GM19351 (cell line): ENCODE data around the gene SAMM50.

ENCODE experiments used
- ATAC-seq: cut with Tn5 transposase; IDR thresholded peaks from one replicate; pipeline ENCODE4 v1.9.1; 2021; ENCODE audit warnings: mild to moderate bottlenecking, moderate library complexity; ENCODE audit not compliant: unreplicated experiment

Gene SAMM50

DNA sequence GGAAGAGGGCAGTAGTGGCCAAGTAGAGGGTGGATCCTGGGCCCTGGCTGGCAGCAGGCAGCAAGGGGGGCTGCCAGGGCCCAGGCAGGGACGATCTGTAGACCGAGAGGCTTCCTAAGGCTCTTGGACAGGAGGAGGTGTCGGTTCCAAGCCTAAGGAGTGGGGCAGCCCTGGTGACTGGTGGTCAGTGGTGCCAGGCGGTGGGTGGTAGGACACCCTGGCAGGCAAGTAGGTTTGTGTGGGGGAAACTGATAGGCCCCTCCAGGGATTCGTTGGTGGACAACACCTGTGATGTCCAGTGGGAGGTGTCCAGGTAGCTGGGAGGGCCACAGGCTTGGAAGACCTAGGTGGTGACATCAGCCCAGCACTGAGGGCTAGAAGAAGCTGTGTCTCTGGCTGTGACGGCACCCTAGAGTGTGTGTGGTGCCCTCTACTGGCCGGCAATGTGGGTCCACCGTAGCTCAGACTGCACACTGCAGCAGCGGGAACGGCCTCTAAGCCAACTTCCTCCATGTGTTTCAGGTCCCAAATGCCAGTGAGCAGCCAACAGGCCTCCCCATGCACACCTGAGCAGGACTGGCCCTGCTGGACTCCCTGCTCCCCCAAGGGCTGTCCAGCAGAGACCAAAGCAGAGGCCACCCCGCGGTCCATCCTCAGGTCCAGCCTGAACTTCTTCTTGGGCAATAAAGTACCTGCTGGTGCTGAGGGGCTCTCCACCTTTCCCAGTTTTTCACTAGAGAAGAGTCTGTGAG lies 9.4 kb upstream of the SAMM50 start:
- ATAC-seq: peak; percentile 57

DNA sequence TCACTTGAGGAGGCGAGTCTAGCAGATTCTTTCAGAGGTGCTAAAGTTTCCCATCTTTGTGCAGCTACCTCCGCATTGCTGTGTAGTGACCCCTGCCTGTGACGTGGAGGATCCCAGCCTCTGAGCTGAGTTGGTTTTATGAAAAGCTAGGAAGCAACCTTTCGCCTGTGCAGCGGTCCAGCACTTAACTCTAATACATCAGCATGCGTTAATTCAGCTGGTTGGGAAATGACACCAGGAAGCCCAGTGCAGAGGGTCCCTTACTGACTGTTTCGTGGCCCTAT lies 8.9 kb upstream of the SAMM50 start:
- no peak for ATAC-seq

DNA sequence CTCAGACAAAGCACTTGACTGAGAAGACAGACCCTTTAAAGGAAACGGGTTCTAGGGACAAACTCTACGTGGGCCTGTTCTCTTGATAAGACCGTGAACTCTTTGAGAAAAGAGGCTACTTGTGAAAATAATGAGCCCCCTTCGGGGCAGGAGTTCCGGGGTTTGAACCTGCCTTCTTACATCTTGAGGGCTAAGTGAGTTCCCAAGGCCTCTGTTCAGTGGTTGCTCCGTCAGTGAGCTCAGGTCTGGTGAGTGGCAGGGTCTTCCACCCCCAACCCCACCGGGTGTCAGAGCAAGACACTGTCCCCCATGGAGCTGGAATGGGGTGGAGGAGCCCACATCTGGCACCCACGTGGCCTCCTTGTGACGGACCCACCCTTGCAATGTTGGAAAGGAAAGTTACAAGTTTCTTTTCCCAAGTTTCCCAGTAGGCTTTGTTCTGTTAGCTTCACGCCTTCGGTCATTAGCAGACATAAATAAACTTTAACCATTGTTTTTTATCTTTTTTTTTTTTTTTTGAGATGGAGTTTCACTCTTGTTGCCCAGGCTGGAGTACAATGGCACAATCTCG lies 6.3 kb upstream of the SAMM50 start:
- no peak for ATAC-seq

DNA sequence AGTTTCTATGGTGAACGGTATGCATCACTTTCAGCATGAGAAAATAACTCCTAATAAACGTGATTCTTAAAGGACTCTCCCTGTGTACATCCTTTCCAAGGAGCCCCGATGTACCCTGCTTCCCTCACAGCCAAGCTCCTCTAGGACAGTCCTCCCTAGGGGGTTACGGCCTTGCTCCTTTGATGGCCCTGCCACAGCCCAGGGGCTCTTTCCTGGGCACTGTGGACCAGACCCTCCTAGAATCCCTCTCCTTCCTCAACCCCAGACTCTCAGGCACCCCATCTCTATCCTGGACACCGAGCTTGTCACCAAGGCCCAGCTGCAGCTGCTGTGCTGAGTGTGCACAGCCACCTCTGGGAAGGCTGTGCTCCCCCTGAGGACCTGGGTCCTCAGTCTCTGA lies 3.9 kb upstream of the SAMM50 start:
- ATAC-seq: no peak

DNA sequence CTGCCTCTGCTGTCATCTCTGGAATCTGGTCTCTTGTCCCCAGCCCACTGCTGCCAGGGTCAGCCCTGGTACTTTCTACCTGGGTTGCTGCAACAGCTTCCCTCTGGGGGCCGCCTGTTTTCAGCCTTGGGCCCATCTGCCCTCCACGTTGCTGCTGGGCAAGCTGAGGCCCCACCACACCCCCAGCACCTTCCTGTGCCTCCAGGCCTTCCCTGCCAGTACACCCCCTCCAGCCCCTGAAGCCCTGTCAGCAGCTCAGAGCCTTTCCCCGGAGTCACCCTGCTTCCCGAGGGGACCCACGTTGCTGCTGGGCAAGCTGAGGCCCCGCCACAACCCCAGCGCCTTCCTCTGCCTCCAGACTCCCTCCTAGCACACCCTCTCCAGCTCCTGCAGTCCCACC lies 3.3 kb upstream of the SAMM50 start:
- no peak for ATAC-seq

DNA sequence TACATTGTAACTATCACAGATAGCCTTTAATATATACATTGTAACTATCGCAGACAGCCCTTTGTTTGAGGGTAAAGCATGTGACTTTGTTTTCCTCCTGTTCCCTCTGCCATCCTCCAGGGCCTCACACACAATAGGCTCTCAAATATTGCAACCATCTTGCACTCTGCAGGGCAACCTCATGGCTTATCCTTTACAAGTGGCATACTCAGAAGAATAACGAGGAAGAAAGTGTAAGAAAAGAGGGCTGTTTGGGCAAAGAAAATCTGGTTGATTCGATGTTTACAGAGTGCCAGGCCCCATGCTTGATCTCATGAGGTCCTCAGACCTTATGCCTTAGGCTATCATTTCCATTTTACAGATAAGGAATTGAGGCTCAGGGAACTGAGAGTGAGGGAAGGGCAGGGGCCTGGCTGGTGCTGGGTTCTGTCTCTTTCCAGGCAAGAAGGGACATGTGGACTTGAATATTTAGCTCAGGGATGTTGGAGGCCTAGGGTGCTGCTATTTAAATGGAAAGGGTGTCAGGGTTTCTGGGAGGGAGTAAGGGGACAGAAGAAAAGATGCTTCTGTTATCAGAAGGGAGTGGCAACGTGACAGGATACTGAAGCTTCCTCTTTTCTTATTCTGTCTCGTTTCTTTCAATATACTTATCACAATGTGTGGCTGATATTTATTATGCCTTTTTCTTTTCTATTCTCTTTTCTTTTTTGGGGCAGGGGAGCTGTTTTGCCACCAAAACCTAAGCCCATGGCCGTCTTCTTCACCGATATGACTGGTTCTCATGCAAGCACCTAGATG lies 1.1 kb upstream of the SAMM50 start:
- no peak for ATAC-seq

DNA sequence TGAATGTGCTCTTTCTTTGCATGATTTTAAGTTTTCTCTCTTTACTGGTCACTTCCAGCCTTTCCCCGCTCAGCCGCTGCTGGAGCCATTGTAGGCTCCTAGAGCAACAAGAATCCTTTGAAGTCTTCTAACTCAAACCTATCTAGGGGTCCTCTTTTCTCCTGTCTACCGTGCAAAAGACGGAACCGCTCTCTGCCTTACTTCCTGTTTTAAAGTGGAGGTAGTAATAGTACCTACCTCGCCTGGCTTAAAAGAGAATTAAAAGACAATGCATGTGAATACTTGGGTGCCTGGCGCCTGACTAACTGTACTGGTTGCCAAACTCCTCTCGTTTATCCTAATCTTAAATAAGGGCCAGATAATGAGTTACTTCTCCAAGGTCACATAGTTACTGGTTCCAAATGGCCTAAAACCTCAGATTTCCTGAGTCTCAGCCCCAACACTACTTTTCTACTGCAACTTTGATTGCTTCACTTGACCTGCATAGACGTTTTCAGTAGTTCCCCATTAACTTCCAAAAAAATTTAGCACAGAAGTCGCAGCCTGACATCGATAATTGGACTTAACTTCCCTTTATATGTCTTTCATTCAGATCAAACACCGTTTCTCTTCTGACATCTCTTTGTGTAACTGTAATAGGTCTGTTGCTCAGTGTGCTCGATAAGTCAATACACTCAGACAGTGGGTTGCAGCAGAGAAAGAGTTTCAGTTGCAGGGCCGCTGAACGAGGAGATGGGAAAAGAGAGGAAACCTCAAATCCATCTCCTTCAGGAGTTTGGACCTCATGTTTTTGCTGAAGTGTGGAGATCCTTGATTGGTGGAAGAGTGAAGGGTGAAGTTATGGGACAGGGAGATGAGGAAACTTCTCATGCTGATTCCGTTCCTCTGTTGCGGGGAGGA lies 891 bp downstream of the SAMM50 start:
- ATAC-seq: peak; percentile 25

DNA sequence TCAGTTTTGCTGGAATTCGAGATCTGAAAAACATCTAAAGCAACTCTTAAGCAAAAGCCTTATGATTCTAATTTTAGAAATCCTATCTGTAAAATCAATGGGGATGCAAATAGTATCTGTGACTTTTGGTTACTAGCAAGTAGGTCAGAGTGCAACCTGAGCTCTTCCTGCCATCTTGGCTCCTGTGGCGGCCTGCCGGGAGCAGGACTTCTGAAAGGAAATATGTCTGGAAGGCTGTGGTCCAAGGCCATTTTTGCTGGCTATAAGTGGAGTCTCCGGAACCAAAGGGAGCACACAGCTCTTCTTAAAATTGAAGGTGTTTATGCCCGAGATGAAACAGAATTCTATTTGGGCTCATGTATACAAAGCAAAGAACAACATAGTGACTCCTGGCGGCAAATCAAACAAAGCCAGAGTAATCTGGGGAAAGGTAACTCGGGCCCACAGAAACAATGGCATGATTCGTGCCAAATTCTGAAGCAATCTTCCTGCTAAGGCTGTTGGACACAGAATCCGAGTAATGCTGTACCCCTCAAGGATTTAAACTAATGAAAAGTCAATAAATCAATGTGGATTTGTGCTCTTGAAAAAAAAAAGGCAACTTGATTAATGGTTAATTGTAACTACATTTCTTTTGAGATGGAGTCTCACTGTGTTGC lies 1.7 kb downstream of the SAMM50 start:
- no peak for ATAC-seq

DNA sequence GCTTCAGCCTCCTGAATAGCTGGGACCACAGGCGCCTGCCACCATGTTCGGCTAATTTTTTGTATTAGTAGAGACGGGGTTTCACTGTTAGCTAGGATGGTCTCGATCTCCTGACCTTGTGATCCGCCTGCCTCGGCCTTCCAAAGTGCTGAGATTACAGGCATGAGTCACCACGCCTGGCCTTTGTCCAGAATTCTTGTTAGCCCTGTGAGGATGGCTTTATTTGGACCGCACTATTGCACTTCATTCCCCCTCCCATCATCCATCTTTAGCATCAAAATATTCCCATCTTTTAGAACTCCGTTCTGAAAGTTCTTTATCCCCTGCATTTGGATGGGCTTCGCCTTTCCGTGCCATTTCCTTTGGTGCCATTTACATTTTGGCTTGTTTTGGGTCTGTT lies 2.6 kb downstream of the SAMM50 start:
- ATAC-seq: no peak

DNA sequence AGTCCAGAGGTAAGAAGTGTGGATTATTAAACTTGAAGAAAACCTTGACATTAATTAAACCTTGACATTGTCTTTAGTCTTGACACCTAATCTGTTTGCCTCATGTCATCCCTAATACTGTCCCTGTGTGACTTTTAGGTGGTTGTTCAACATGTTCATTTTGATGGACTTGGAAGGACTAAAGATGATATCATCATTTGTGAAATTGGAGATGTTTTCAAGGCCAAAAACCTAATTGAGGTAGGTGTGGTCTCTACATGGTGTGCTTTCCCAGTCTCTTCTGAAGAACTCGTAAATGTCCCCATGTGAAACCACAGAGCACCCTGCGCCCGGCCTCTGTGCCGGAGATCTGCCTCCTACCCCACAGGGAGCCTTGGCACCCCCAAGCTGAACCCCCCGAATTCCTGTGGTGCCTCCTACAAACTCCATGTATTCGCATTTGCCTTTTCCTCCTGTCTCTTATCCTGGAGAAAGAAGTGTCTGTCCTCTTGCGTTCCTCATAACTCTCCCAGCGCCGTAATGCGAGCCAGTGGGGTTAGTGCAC lies 9.1 kb downstream of the SAMM50 start:
- no peak for ATAC-seq

DNA sequence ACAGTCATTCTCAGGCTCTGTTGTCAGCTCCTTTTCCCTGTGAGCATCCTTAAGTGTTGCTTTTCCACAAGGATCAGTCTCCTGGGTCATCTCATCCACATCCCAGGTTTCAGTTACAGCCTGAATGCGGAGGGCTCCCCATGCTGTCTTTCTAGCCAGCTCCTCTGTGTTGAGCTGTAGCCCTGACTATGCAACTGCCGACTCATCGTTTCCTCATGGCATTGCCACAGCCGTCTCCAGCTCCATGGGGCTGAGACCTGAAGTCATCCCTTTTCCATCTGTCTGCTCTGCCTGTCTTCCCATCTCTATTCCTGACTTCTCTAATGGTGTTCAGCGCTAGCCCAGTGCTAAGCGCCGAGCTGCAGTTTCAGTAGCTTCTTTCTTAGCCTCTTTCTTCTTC lies 11.8 kb downstream of the SAMM50 start:
- ATAC-seq: no peak

DNA sequence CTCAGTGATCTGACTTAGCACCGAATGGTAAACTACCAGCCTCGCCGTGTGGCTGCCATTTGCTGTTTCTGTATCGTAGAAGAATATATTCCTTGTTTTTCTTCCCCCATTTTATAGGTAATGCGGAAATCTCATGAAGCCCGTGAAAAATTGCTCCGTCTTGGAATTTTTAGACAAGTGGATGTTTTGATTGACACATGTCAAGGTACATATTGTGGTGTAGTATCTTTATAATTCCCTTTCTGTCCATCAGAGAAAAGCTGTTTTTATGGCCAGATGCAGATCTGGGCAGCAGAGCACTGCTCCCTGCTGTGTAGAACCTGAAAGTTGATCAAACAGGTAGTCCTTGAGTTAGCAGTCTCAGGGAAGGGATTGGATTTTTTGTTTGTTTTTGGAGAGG lies 13.4 kb downstream of the SAMM50 start:
- ATAC-seq: no peak

DNA sequence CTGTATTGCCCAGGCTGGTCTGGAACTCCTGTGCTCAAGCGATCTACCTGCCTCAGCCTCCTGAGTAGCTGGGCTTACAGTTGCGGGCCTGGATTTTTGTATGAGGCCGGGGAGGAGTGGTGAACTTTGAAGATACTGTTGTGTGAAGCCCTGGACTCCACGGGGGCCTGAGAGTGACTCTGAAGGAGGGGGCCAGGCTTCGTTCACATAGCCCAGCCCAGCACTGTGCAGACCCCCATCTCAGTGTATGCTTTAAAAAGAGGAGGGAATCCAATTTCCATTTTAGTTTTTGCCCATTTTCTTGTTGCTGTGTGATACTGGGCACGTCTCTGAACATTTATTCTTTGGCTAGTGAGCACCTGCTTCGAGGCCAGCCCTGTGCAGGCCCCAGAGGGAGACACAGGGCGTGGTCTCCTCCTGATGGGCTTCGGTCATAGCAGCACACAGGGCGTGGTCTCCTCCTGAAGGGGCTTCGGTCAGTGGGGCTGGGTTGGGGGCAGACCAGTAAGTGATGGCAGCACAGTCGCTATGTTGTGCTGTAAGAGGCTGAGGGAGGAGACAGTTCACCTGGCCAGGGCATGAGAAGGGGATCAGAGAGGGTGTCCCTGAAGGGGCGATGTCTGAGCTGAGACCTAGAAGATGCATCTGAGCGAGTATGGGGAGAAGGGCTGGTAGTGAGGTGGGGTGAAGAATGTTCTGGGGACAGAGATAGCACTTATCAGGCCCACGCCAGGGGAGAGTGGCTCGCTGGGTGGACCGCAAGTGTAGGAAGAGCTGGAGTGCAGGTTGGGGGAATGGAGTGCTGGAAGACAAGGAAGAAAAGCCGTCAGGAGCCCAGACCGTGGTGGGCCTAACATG lies 14.0 kb downstream of the SAMM50 start:
- no peak for ATAC-seq

DNA sequence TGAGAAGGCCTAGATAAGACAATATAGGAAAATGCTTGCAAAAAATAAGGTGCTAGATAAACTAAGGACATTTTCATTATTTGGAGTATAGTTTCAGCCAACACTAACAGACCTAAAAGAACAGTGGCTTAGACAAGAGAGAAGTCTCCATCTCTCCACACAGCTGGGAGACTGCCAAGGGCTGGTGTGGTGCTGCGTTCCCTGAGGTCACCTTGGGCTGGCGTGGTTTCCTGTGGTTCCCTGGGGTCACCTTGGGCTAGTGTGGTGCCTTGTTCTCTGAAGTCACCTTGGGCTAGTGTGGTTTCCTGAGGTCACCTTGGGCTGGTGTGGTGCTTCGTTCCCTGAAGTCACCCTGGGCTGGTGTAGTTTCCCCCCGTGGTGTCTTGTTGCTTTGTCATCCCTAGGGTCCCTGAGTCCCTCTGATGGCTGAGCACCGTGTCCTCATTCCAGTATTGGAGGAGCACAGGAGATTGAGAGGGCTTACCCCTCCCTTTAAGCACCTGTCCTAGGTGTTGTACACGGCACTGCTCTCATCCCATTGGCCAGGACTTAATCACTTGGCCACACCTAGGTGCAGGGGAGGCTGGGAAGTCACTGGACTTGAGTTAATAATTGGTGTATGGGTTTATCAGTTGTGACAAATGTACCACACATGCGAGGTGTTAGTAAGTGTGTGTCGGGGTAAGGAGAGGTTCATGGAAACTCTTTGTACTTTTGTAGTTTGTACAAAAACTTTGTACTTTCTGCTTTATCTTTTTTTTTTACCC lies 14.9 kb downstream of the SAMM50 start:
- ATAC-seq: no peak

DNA sequence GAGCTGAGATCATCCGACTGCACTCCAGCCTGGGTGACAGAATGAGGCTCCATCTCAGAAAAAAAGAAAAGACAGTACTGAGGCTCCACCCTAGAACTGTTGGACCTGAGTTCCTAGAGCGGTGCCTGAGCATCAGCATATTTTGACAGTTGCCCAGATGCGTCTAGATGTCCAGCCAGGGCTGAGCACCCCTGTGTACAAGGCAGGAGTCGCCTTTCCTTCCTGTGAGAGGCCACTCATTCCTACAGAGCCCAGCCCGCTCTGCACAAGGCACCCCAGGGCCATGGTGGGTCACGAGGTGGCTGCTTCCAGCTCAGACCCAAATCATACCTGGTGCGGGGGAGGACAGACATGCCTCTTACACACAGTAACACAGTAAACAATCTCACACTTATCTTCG lies 15.9 kb downstream of the SAMM50 start:
- no peak for ATAC-seq

DNA sequence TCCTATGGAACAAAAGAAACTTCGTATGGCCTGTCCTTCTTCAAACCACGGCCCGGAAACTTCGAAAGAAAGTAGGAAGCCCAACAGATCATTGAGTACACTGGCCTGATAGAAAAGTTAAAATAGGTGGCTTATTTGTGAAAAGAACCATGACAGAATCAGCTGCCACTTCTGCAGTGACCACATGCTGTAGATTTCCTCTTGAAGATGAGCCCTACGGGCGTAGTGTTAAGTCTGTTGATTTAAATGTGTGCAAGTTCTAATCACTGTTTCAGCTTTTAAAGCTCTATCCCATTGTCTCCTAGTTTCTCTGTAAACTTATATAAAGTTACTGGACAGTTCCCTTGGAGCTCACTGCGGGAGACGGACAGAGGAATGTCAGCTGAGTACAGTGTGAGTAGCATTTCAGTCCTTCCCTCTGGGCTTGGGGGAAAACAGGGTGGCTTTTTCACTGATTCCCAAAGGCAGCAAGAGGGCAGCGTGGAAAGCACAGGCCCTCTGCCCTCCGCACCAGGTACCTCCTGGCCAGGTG lies 17.8 kb downstream of the SAMM50 start:
- no peak for ATAC-seq

DNA sequence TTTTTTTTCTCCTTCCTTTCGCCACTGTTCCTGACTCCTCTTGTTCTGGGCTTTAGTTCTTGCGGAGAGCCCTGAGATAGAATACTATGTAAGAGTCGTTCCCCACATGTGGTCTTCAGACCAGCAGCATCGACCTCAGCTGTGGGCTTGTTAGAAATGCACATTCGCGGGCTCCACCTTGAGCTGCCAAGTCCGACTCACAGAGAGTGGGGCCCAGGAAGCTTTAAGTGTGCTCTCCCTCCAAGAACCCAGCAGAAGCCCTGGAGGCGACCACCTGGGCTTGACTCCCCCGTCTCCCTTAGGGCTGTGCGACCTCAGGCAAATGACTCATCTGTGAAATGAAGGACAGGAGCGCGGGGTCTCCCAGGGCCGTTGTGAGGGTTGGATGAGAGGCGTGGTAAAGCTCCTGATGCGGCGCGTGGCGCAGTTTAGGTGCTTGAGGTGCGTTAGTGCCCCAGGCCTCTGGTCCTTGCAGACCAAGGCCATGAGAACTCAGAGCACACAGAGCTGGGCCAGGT lies 18.8 kb downstream of the SAMM50 start:
- no peak for ATAC-seq

DNA sequence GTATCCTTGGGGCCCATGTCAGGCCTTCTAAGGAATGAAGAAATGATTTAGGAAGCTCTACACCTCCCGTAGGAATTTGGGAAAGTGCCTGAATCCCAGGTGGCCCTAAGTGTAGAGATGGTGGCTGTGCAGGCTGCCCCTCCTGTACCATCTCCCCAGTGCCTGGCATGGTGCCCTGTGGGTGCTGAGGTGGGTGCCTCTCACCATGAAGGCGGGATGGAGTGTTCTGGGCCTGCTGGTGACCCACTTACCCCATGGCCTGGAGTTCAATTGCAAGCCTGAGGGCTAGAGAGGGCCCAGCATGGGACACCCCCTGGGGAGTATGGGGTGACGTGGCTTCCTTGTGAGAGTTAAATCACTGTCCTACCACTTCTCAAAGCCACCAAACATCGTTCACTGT lies 19.8 kb downstream of the SAMM50 start:
- ATAC-seq: no peak
